B cell (primary cell): ENCODE data around the gene ARL11. TPM values are rescaled to one million over a fixed set of nuclear protein-coding genes. Genes with fewer than 3 reads are reported as not detected.

Experiments used
- ATAC-seq: fragments of 200-7000 bp; cut with Tn5 transposase; one replicate; pipeline ENCODE4 v1.10.0; 2021; ENCODE audit warnings: low read depth, mild to moderate bottlenecking, moderate number of reproducible peaks, moderate library complexity
- CTCF ChIA-PET: fragments of 350-600 bp; sonication (Branson Sonifier 250); formaldehyde crosslinking; loops from one replicate; lab custom pipeline; 2021; ENCODE audit warnings: antibody characterized with exemption, inconsistent platforms; lab: Charles Lee
- POLR2A ChIA-PET: fragments of 350-600 bp; sonication (Branson Sonifier 250); formaldehyde crosslinking; loops from one replicate; lab custom pipeline; 2021; ENCODE audit warnings: antibody characterized with exemption; lab: Charles Lee
- DNase-seq: peaks from one replicate; pipeline ENCODE4 v3.0.0; 2013
- H2AFZ ChIP-seq: 2 replicates; pipeline ENCODE4 v1.6.1; 2012; ENCODE audit warnings: mild to moderate bottlenecking, low read depth, low read length; ENCODE audit not compliant: insufficient read depth, poor library complexity, severe bottlenecking
- H3K27ac ChIP-seq, 2 donors: 1 replicate in 1 of 2; 2 replicates in 1 of 2; pipeline ENCODE4 v1.5.1; 2012 to 2013; ENCODE audit warnings: low read length in 2 of 2, mild to moderate bottlenecking in 2 of 2, moderate library complexity in 1 of 2
- H3K27me3 ChIP-seq, 4 experiments: fragments of 200-600 bp in 1 of 4; sonication (generic) in 1 of 4; replicated peaks in 1 of 4; 1 replicate in 2 of 4; 2 replicates in 2 of 4; pipeline versions ENCODE4 v1.6.1 to v1.7.0; 2013 to 2016; ENCODE audit warnings: low read length in 3 of 4, mild to moderate bottlenecking in 2 of 4, mixed read lengths in 1 of 4, moderate library complexity in 1 of 4; ENCODE audit not compliant: insufficient read depth in 4 of 4, control insufficient read depth in 3 of 4; ENCODE audit errors: control extremely low read depth in 1 of 4
- H3K36me3 ChIP-seq, 2 experiments: replicated peaks in 1 of 2; 1 replicate in 1 of 2; 2 replicates in 1 of 2; pipeline versions ENCODE4 v1.6.1 to v1.7.1; 2013; ENCODE audit warnings: low read length in 1 of 2; ENCODE audit not compliant: insufficient read depth in 2 of 2, control insufficient read depth in 1 of 2; ENCODE audit errors: control extremely low read depth in 1 of 2, extremely low read depth in 1 of 2
- H3K4me1 ChIP-seq, 2 donors: fragments of 200-600 bp in 1 of 2; sonication (generic) in 1 of 2; 1 replicate in 1 of 2; 2 replicates in 1 of 2; pipeline versions ENCODE4 v1.5.1 to v1.6.1; 2013 to 2017; ENCODE audit warnings: low read length in 2 of 2; ENCODE audit not compliant: control insufficient read depth in 2 of 2, insufficient read depth in 2 of 2
- H3K4me2 ChIP-seq: replicated peaks from 2 replicates; pipeline ENCODE3; 2012; ENCODE audit warnings: mild to moderate bottlenecking, low read depth, low read length; ENCODE audit not compliant: poor library complexity, severe bottlenecking
- H3K4me3 ChIP-seq, 5 experiments: fragments of 200-600 bp in 1 of 5; sonication (generic) in 1 of 5; 1 replicate in 3 of 5; 2 replicates in 2 of 5; pipeline versions ENCODE4 v1.5.1 to v1.7.0; 2011 to 2016; ENCODE audit warnings: low read length in 4 of 5, mild to moderate bottlenecking in 4 of 5, low read depth in 2 of 5, control low read depth in 1 of 5, moderate library complexity in 1 of 5; ENCODE audit not compliant: insufficient read depth in 1 of 5; ENCODE audit errors: control extremely low read depth in 1 of 5, extremely low read depth in 1 of 5
- H3K79me2 ChIP-seq: fragments of 200-600 bp; sonication (generic); one replicate; pipeline ENCODE4 v1.6.0; 2016; ENCODE audit warnings: low read length; ENCODE audit not compliant: control insufficient read depth, insufficient read depth
- H3K9ac ChIP-seq: fragments of 200-600 bp; sonication (generic); 2 replicates; pipeline ENCODE4 v1.6.1; 2017; ENCODE audit warnings: mild to moderate bottlenecking, low read length, moderate library complexity
- H3K9me3 ChIP-seq, 3 donors: one replicate each; pipeline versions ENCODE4 v1.6.1 to v1.7.1; 2013; ENCODE audit warnings: low read length in 2 of 3; ENCODE audit not compliant: control insufficient read depth in 2 of 3, insufficient read depth in 1 of 3; ENCODE audit errors: control extremely low read depth in 1 of 3
- H4K20me1 ChIP-seq: 2 replicates; pipeline ENCODE4 v1.6.0; 2012; ENCODE audit warnings: mild to moderate bottlenecking, low read length; ENCODE audit not compliant: insufficient read depth, control insufficient read depth, poor library complexity, severe bottlenecking
- H3K27ac Mint-ChIP-seq: one replicate; pipeline ENCODE4 v1.8.0; 2021; ENCODE audit warnings: mixed read lengths
- H3K27me3 Mint-ChIP-seq: one replicate; pipeline ENCODE4 v1.8.0; 2021; ENCODE audit warnings: mixed read lengths
- H3K4me1 Mint-ChIP-seq: one replicate; pipeline ENCODE4 v1.8.0; 2021; ENCODE audit warnings: mixed read lengths
- H3K4me3 Mint-ChIP-seq: one replicate; pipeline ENCODE4 v1.8.0; 2021; ENCODE audit warnings: mixed read lengths
- H3K9me3 Mint-ChIP-seq: one replicate; pipeline ENCODE4 v1.8.0; 2022; ENCODE audit warnings: mixed read lengths; ENCODE audit not compliant: insufficient read depth
- EZH2 ChIP-seq: IDR thresholded peaks from 2 replicates; pipeline ENCODE4 v1.6.1; 2012; ENCODE audit warnings: borderline replicate concordance, low read depth, mild to moderate bottlenecking, moderate library complexity, low read length; ENCODE audit not compliant: insufficient read depth, poor library complexity, severe bottlenecking
- WGBS: methylation state at CpG from one replicate; pipeline ENCODE4 v1.1.5; 2013; ENCODE audit warnings: missing lambda C conversion rate; ENCODE audit not compliant: insufficient coverage; 5-methylcytosine and 5-hydroxymethylcytosine counted together
- intact Hi-C: fragments of 100-400 bp; cut with micrococcal nuclease; formaldehyde crosslinking; loops from one replicate; pipeline ENCODE4 v1.10.0; 2022
- polyA plus RNA-seq: library from polyadenylated mRNA; depleted of rRNA; stranded (reverse); fragments of >200 nt; gene quantifications from 2 replicates; pipeline ENCODE4 v1.2.3, GENCODE V29; 2012
- total RNA-seq, 2 donors: library from RNA; stranded (reverse); fragments of 120-200 nt in 1 of 2; gene quantifications; 1 replicate in 1 of 2; 2 replicates in 1 of 2; pipeline versions ENCODE4 v1.2.3 to v1.2.4, GENCODE V29; 2013 to 2022
- TF ChIP-seq, protein P1 (sequence below): fragments of 200-600 bp; IDR thresholded peaks from one replicate; pipeline ENCODE4 v1.8.0; 2022; ENCODE audit warnings: antibody characterized with exemption, mild to moderate bottlenecking

Gene ARL11
- total and polyA plus RNA-seq, 2 donors (not counting 1 experiment from before 2014, with no cell fraction given): 5.8 to 21.4 TPM

GRCh38 chr13:49643035-49643646, 14.8 kb downstream of the ARL11 start:
- 2% methylated on average over 6 of the region's 12 CpGs for WGBS
- DNase-seq: peak; percentile 58

DNA sequence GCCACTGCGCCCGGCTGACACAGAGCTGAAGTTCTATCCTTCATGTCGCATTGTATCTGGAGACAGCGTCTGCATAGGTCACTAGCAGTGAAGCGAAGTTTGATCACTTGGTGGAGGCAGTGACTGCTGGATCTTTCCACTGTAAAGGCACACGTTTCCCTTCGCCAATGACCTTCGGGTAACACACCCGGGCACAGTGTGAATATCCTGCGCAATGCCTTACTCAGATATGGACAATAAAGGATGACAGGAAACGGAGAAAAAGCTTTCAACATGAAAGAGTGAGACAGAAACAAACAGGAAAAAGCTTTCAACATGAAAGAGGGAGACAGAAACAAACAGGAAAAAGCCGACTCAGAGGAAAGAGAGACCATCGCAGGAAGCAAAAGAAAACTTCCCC, 17.1 kb downstream of the ARL11 start:
- Histone ChIP-seq H3K4me1 (peaks cover 13 to 16% of the 10 kb centered on the region in 2 donors), H3K36me3 (no peaks in the 10 kb centered on the region), H3K4me3 (no peak overlapping the region), H3K79me2 (no peaks in the 10 kb centered on the region), H3K4me2 (no peak overlapping the region), H2AFZ (no peak overlapping the region), H4K20me1 (no peaks in the 10 kb centered on the region), H3K9ac (no peak overlapping the region), H3K9me3 (no peaks in the 10 kb centered on the region), H3K27ac (no peak overlapping the region), H3K27me3 (no peaks in the 10 kb centered on the region)
- peaks cover 30% of the 10 kb centered on the region for H3K4me1 Mint-ChIP-seq
- TF ChIP-seq, protein P1, sequence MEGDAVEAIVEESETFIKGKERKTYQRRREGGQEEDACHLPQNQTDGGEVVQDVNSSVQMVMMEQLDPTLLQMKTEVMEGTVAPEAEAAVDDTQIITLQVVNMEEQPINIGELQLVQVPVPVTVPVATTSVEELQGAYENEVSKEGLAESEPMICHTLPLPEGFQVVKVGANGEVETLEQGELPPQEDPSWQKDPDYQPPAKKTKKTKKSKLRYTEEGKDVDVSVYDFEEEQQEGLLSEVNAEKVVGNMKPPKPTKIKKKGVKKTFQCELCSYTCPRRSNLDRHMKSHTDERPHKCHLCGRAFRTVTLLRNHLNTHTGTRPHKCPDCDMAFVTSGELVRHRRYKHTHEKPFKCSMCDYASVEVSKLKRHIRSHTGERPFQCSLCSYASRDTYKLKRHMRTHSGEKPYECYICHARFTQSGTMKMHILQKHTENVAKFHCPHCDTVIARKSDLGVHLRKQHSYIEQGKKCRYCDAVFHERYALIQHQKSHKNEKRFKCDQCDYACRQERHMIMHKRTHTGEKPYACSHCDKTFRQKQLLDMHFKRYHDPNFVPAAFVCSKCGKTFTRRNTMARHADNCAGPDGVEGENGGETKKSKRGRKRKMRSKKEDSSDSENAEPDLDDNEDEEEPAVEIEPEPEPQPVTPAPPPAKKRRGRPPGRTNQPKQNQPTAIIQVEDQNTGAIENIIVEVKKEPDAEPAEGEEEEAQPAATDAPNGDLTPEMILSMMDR: no peak
- TF ChIP-seq EZH2: no peak
- intact Hi-C loops: no loop called here
- H3K4me3 Mint-ChIP-seq: no peak overlapping the region
- ATAC-seq (no peak), DNase-seq (no peak)
- CTCF ChIA-PET: no interaction called here
- WGBS: 90% methylated on average over 10 of the region's 13 CpGs
- POLR2A ChIA-PET: no interaction called here
- no peaks in the 10 kb centered on the region for H3K27me3 Mint-ChIP-seq
- no peaks in the 10 kb centered on the region for H3K9me3 Mint-ChIP-seq
- no peak overlapping the region for H3K27ac Mint-ChIP-seq

More at GRCh38 chr13:49643035-49643646, 14.8 kb downstream of the ARL11 start:
- Mint-ChIP-seq H3K27me3 (no peaks in the 10 kb centered on the region), H3K27ac (peak overlapping the region; percentile 37), H3K4me3 (peak overlapping the region; percentile 66), H3K9me3 (no peaks in the 10 kb centered on the region), H3K4me1 (peaks cover 36% of the 10 kb centered on the region)
- Histone ChIP-seq H3K27me3 (no peaks in the 10 kb centered on the region), H3K4me2 (peak overlapping the region; percentile 73), H3K4me3 (peak overlapping the region in 4 of 5 experiments; percentile 18 to 48 (median 36)), H3K79me2 (no peaks in the 10 kb centered on the region), H3K27ac (peak overlapping the region in 1 of 2 donors; percentile 39), H3K36me3 (no peaks in the 10 kb centered on the region), H3K9ac (peak overlapping the region; percentile 60), H2AFZ (peak overlapping the region; percentile 50), H3K9me3 (no peaks in the 10 kb centered on the region), H3K4me1 (peaks cover 13 to 16% of the 10 kb centered on the region in 2 donors), H4K20me1 (no peaks in the 10 kb centered on the region)
- POLR2A ChIA-PET: interaction anchor here (1.0 to 1.2 kb wide), 2 partner anchors 13 to 48 kb away, joined by 4 read pairs; partner anchors contain the start of gene EBPL
- peak; percentile 86 for ATAC-seq
- intact Hi-C loops: loop anchor here (2.0 to 5.0 kb wide), 2 partner anchors 14 to 49 kb away; partner anchors contain the start of genes ARL11 and EBPL
- CTCF ChIA-PET: no interaction called here
- TF ChIP-seq, protein P1: no peak
- TF ChIP-seq EZH2: no peak
